Tibial artery (tissue), 4 donors: Measurements from ENCODE around the gene CYP4F12.
"Not testable (repeated sequence)": the region's sequence is repeated elsewhere in the genome, so short reads cannot be mapped to it uniquely, and the experiment has no call there.

ENCODE experiments used
- DNase-seq, 2 donors: peaks; one replicate each; pipeline ENCODE4 v3.0.0-alpha.2; 2019
- H3K27ac ChIP-seq, 2 donors: fragments of 200-600 bp; sonication (generic) in 1 of 2; 1 replicate in 1 of 2; 2 replicates in 1 of 2; pipeline ENCODE4 v1.5.1; 2018 to 2019; ENCODE audit warnings: mild to moderate bottlenecking in 1 of 2
- H3K27me3 ChIP-seq, 2 donors: fragments of 200-600 bp; sonication (generic) in 1 of 2; one replicate each; pipeline versions ENCODE4 v1.5.1 to v1.6.0; 2016 to 2019
- H3K36me3 ChIP-seq, 3 donors: fragments of 200-600 bp; sonication (generic) in 2 of 3; one replicate each; pipeline ENCODE4 v1.5.1; 2016 to 2019; ENCODE audit warnings: mild to moderate bottlenecking in 2 of 3
- H3K4me1 ChIP-seq, 4 donors: fragments of 200-600 bp; sonication (generic) in 2 of 4; 1 replicate in 3 of 4; 2 replicates in 1 of 4; pipeline ENCODE4 v1.5.1; 2016 to 2019
- H3K4me3 ChIP-seq, 2 donors: fragments of 200-600 bp; sonication (generic) in 1 of 2; 1 replicate in 1 of 2; 2 replicates in 1 of 2; pipeline ENCODE4 v1.5.1; 2018 to 2019; ENCODE audit warnings: mild to moderate bottlenecking in 2 of 2
- H3K9me3 ChIP-seq, 3 donors: fragments of 200-600 bp; sonication (generic) in 1 of 3; one replicate each; pipeline ENCODE4 v1.5.1; 2016 to 2019
- intact Hi-C: fragments of 100-400 bp; cut with DNase I; formaldehyde crosslinking; loops from one replicate; pipeline ENCODE4 v1.15.0; 2023; ENCODE audit warnings: low total_unique reads
- TF ChIP-seq, protein P1 (sequence below), 2 experiments: fragments of 200-600 bp in 1 of 2; fragments of 450-650 bp in 1 of 2; IDR thresholded peaks; one replicate each; pipeline ENCODE4 v1.5.1; 2017 to 2019; ENCODE audit warnings: antibody characterized with exemption in 2 of 2, mild to moderate bottlenecking in 1 of 2, moderate library complexity in 1 of 2

CYP4F12 gene

DNA sequence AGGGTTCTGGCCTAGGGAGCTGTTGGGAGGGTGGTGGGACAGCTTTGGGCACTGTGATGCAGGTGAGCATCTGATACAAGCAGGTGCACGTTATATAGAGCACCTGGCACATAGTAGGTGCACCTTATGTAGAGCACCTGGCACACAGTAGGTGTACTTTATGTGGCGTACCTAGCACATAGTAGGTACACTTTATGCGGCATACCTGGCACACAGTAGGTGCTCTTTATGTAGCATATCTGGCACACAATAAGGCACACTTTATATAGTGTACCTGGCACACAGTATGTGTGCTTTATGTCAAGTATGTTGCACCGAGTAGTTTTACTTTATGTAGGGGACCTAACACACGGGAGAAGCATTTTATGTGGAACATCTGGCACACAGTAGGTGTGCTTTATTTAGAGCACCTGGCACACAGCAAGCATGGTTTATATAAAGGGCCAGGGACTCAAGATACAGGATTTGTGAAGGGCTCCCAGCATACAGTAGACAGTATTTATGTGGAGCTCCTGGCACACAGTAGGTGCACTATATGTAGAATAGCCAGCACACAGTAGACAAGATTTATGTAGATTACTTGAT, 1.6 kb upstream of the CYP4F12 start:
- intact Hi-C loops: no loop called here
- Histone ChIP-seq H3K9me3 (no peaks in the 10 kb centered on the region), H3K27me3 (no peaks in the 10 kb centered on the region), H3K4me1 (peaks cover 0 to 10% (median 8%) of the 10 kb centered on the region in 4 donors), H3K27ac (no peak overlapping the region), H3K4me3 (no peak overlapping the region), H3K36me3 (no peaks in the 10 kb centered on the region)
- DNase-seq: no peak
- TF ChIP-seq, protein P1, sequence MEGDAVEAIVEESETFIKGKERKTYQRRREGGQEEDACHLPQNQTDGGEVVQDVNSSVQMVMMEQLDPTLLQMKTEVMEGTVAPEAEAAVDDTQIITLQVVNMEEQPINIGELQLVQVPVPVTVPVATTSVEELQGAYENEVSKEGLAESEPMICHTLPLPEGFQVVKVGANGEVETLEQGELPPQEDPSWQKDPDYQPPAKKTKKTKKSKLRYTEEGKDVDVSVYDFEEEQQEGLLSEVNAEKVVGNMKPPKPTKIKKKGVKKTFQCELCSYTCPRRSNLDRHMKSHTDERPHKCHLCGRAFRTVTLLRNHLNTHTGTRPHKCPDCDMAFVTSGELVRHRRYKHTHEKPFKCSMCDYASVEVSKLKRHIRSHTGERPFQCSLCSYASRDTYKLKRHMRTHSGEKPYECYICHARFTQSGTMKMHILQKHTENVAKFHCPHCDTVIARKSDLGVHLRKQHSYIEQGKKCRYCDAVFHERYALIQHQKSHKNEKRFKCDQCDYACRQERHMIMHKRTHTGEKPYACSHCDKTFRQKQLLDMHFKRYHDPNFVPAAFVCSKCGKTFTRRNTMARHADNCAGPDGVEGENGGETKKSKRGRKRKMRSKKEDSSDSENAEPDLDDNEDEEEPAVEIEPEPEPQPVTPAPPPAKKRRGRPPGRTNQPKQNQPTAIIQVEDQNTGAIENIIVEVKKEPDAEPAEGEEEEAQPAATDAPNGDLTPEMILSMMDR (IDR thresholded peaks at IDR 0.05): no peak

DNA sequence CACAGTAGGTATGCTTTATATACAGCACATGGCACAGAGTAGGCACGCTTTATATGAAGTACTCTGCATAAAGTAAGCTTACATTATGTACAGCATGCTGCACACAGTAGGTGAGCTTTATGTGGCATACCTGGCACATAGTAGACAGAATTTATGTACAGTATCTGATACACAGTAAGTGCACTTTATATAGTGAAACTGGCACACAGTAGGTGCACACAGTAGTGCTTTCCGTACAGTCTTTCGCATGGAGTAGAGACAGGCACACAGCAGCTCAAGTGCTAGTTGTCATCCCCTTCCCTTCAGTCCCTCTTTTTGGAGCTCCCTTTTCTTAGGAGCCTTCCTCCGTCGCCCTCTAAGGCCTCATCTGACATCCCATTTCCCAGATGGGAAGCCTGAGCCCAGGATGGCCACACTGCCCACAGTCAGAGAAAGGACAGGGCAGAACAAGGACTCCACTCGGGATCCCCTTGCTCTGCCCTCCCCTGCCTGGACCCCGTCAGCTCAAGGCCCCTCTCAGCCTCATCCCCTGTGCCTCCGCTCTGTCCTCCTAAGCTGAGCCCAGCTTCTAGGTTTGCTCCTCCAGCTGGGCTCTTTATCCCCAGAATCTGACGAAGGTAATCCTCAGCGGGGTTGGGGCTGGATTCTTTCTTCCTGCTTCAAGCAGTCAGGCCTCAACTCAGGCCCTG, 852 bp upstream of the CYP4F12 start:
- TF ChIP-seq, protein P1 (IDR thresholded peaks at IDR 0.05): no peak

DNA sequence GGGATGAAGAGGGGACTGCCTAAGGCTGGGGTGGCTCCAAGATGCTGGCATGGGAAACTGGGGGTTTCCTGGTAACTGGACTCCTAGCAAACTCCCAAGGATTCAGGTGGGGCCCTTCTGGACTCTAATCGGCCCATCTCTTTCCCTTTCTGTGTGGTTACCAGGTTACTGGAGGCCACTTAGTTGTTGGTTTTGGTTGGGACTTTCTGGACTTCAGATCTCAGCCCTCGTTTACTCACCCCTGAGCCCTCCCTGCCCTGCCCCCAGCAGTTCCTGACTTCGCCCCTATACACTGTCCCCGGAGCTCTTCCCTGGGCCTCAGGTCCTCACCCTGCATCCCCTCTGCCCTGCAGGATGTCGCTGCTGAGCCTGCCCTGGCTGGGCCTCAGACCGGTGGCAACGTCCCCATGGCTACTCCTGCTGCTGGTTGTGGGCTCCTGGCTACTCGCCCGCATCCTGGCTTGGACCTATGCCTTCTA, 328 bp downstream of the CYP4F12 start:
- Histone ChIP-seq H3K27ac (no peak overlapping the region), H3K4me3 (no peak overlapping the region), H3K27me3 (no peaks in the 10 kb centered on the region), H3K4me1 (peaks cover 0 to 10% (median 8%) of the 10 kb centered on the region in 4 donors), H3K9me3 (no peaks in the 10 kb centered on the region), H3K36me3 (no peaks in the 10 kb centered on the region)
- no peak for DNase-seq
- TF ChIP-seq, protein P1 (IDR thresholded peaks at IDR 0.05): no peak
- intact Hi-C loops: no loop called here

More for the DNA sequence above, 852 bp upstream of the CYP4F12 start:
- intact Hi-C loops: no loop called here
- Histone ChIP-seq H3K27me3 (no peaks in the 10 kb centered on the region), H3K36me3 (no peaks in the 10 kb centered on the region), H3K9me3 (no peaks in the 10 kb centered on the region), H3K27ac (no peak overlapping the region), H3K4me3 (no peak overlapping the region), H3K4me1 (peaks cover 0 to 10% (median 8%) of the 10 kb centered on the region in 4 donors)
- no peak for DNase-seq

DNA sequence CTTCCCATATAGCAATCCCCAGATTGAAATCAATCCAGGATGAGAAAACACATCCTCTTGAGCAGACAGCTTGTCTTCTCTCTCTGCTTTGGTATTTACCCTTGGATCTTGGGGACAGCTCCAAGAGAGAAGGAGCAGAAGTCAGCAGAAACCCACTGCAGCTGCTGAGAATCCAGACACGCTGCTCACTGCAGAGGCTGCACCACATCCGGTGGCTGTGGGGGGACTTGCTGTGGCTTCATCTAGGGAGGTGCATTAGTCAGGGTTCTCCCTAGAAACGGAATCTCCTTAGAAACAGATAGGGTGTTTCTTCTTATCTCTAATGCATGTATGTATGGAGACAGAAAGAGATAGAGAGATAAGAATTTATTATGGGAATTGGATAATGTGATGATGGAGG, 2.7 kb downstream of the CYP4F12 start:
- no peak for DNase-seq
- TF ChIP-seq, protein P1 (IDR thresholded peaks at IDR 0.05): no peak
- no peaks in the 10 kb centered on the region for H3K36me3 ChIP-seq
- H3K4me1 ChIP-seq: peaks cover 0 to 10% (median 8%) of the 10 kb centered on the region in 4 donors
- H3K9me3 ChIP-seq: no peaks in the 10 kb centered on the region
- no peak overlapping the region for H3K27ac ChIP-seq
- intact Hi-C loops: no loop called here
- no peaks in the 10 kb centered on the region for H3K27me3 ChIP-seq
- no peak overlapping the region for H3K4me3 ChIP-seq

DNA sequence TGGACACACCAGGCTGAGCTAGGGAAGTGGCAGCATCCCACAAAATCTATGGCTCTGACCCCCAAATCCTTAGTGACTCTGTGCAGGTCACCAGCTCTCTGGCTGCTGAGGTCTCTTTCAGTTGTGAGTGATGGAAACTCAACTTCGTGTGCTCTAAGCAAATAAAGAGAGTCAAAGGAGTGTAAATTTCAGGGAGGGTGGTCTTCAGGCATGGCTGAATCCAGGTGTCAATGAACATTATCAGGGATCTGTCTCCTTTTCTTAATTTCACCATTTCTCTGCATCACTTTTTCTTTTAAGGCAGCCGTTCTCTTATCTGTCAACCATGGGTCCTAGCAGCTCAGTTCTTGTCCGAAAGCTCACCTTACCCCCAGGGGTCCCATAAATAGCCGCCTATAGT, 6.2 kb downstream of the CYP4F12 start:
- Histone ChIP-seq H3K9me3 (no peaks in the 10 kb centered on the region), H3K4me3 (no peak overlapping the region), H3K27ac (no peak overlapping the region), H3K36me3 (peaks cover 0 to 5% (median 0%) of the 10 kb centered on the region in 3 donors), H3K4me1 (no peaks in the 10 kb centered on the region), H3K27me3 (peaks cover 0 to 9% of the 10 kb centered on the region in 2 donors)
- intact Hi-C loops: no loop called here
- DNase-seq: no peak
- TF ChIP-seq, protein P1 (IDR thresholded peaks at IDR 0.05): no peak

DNA sequence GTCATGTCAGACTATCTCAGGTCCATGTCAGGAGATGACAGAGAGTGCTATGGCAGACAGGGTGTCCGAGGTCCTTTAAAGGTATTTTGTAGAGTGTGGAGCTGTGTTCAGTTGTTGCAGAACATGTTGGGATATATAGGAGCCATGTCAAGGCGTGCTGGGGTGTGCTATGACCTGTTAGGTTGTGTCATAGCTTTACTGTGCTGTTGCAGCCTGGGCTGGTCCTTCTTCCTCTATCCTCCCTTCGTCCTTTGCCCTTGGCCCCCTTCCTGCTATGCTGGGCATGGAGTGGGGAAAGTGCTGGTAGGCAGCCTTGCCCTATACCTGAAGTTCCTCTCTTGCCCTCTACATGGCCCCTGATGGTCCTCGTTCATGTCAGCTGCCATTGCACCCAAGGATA, 7.0 kb downstream of the CYP4F12 start:
- H3K4me1 ChIP-seq, intact Hi-C loops, H3K27me3 ChIP-seq, H3K4me3 ChIP-seq, H3K9me3 ChIP-seq, H3K36me3 ChIP-seq, H3K27ac ChIP-seq, DNase-seq: not testable (repeated sequence)
